ENCODE data around the gene SLC16A13.
"Not testable (repeated sequence)": the region's sequence is repeated elsewhere in the genome, so short reads cannot be mapped to it uniquely, and the experiment has no call there.

GRCh38 chr17:7046725-7047397, 11.0 kb downstream of the SLC16A13 start:
- TF ChIP-seq POLR2A (IDR thresholded peaks at IDR 0.05) = not testable (repeated sequence)
- TF ChIP-seq, protein P1, sequence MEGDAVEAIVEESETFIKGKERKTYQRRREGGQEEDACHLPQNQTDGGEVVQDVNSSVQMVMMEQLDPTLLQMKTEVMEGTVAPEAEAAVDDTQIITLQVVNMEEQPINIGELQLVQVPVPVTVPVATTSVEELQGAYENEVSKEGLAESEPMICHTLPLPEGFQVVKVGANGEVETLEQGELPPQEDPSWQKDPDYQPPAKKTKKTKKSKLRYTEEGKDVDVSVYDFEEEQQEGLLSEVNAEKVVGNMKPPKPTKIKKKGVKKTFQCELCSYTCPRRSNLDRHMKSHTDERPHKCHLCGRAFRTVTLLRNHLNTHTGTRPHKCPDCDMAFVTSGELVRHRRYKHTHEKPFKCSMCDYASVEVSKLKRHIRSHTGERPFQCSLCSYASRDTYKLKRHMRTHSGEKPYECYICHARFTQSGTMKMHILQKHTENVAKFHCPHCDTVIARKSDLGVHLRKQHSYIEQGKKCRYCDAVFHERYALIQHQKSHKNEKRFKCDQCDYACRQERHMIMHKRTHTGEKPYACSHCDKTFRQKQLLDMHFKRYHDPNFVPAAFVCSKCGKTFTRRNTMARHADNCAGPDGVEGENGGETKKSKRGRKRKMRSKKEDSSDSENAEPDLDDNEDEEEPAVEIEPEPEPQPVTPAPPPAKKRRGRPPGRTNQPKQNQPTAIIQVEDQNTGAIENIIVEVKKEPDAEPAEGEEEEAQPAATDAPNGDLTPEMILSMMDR (IDR thresholded peaks at IDR 0.05) = not testable (repeated sequence)

Data from body of pancreas (tissue), 4 donors.